ENCODE data around the gene BCKDHA. TPM values are rescaled to one million over a fixed set of nuclear protein-coding genes. Genes with fewer than 3 reads are reported as not detected.

BCKDHA gene
- polyA plus RNA-seq, 1 donor from 2014 or later = 51.9 TPM

- no peaks in the 10 kb centered on the region for H3K36me3 ChIP-seq (ENCODE audit: insufficient read depth, low read length)
Measured at GRCh38 chr19:41411968-41412265, 14.3 kb downstream of the BCKDHA start.

GRCh38 chr19:41412953-41413352 is 15.3 kb downstream of the BCKDHA start:
- H4K20me1 ChIP-seq (ENCODE audit: insufficient read depth) = no peaks in the 10 kb centered on the region
- no peak overlapping the region for H3K4me2 ChIP-seq (ENCODE audit: low read length)
- no peaks in the 10 kb centered on the region for H3K9me3 ChIP-seq (ENCODE audit: low read length)
- no peak overlapping the region for H3K9ac ChIP-seq (ENCODE audit: low read length)
- no peaks in the 10 kb centered on the region for H3K9me2 ChIP-seq (ENCODE audit: insufficient read depth, low read length)
- H3K4me3 ChIP-seq (ENCODE audit: low read length) = no peak overlapping the region
- TF ChIP-seq MXI1 (conservative IDR thresholded peaks at IDR 0.05; ENCODE audit: poor library complexity, severe bottlenecking) (no peak), TAF1 (IDR thresholded peaks at IDR 0.05; ENCODE audit: low read depth) (no peak), POLR2AphosphoS5 (IDR thresholded peaks at IDR 0.05) (no peak)
- H3K79me2 ChIP-seq (replicated peaks; ENCODE audit: insufficient read depth, low read length) = no peaks in the 10 kb centered on the region
- no peak overlapping the region for H3K27ac ChIP-seq (ENCODE audit: low read length)
- no peak overlapping the region for H2AFZ ChIP-seq (ENCODE audit: low read depth, low read length)
- H3K27me3 ChIP-seq (ENCODE audit: insufficient read depth, low read depth, low read length) = no peaks in the 10 kb centered on the region
- H3F3A ChIP-seq (ENCODE audit: insufficient read depth, low read length, poor library complexity, severe bottlenecking) = no peaks in the 10 kb centered on the region
- no peaks in the 10 kb centered on the region for H3K36me3 ChIP-seq (ENCODE audit: insufficient read depth, low read length)

More at GRCh38 chr19:41411968-41412265, 14.3 kb downstream of the BCKDHA start:
- no peak overlapping the region for H3K4me3 ChIP-seq (ENCODE audit: low read length)
- no peaks in the 10 kb centered on the region for H3K9me3 ChIP-seq (ENCODE audit: low read length)
- H4K20me1 ChIP-seq (ENCODE audit: insufficient read depth) = no peaks in the 10 kb centered on the region
- H3K4me2 ChIP-seq (ENCODE audit: low read length) = no peak overlapping the region
- no peaks in the 10 kb centered on the region for H3F3A ChIP-seq (ENCODE audit: insufficient read depth, low read length, poor library complexity, severe bottlenecking)
- no peak for TF ChIP-seq EZH2 (IDR thresholded peaks at IDR 0.05; ENCODE audit: borderline replicate concordance, insufficient read depth, low read length, poor library complexity, severe bottlenecking)
- H2AFZ ChIP-seq (ENCODE audit: low read depth, low read length) = no peak overlapping the region
- no peak overlapping the region for H3K27ac ChIP-seq (ENCODE audit: low read length)
- no peaks in the 10 kb centered on the region for H3K9me2 ChIP-seq (ENCODE audit: insufficient read depth, low read length)
- no peaks in the 10 kb centered on the region for H3K27me3 ChIP-seq (ENCODE audit: insufficient read depth, low read depth, low read length)
- no peaks in the 10 kb centered on the region for H3K79me2 ChIP-seq (replicated peaks; ENCODE audit: insufficient read depth, low read length)
- no peak overlapping the region for H3K9ac ChIP-seq (ENCODE audit: low read length)

- no peaks in the 10 kb centered on the region for H3K36me3 ChIP-seq (ENCODE audit: insufficient read depth, low read length)
- H4K20me1 ChIP-seq (ENCODE audit: insufficient read depth) = no peaks in the 10 kb centered on the region
- H3K9ac ChIP-seq (ENCODE audit: low read length) = no peak overlapping the region
- no peak overlapping the region for H2AFZ ChIP-seq (ENCODE audit: low read depth, low read length)
- H3K9me3 ChIP-seq (ENCODE audit: low read length) = no peaks in the 10 kb centered on the region
- H3K27ac ChIP-seq (ENCODE audit: low read length) = no peak overlapping the region
- no peaks in the 10 kb centered on the region for H3F3A ChIP-seq (ENCODE audit: insufficient read depth, low read length, poor library complexity, severe bottlenecking)
- no peaks in the 10 kb centered on the region for H3K9me2 ChIP-seq (ENCODE audit: insufficient read depth, low read length)
- no peaks in the 10 kb centered on the region for H3K79me2 ChIP-seq (replicated peaks; ENCODE audit: insufficient read depth, low read length)
- no peak overlapping the region for H3K4me2 ChIP-seq (ENCODE audit: low read length)
- H3K27me3 ChIP-seq (ENCODE audit: insufficient read depth, low read depth, low read length) = no peaks in the 10 kb centered on the region
- TF ChIP-seq EZH2 (IDR thresholded peaks at IDR 0.05; ENCODE audit: borderline replicate concordance, insufficient read depth, low read length, poor library complexity, severe bottlenecking) (no peak), EP300 (conservative IDR thresholded peaks at IDR 0.05; ENCODE audit: poor library complexity, severe bottlenecking) (no peak), MXI1 (conservative IDR thresholded peaks at IDR 0.05; ENCODE audit: poor library complexity, severe bottlenecking) (no peak), REST (IDR thresholded peaks at IDR 0.05; ENCODE audit: borderline replicate concordance) (no peak)
- H3K4me3 ChIP-seq (ENCODE audit: low read length) = no peak overlapping the region
Measured at GRCh38 chr19:41413947-41414346, 16.3 kb downstream of the BCKDHA start.

- Histone ChIP-seq H3K9me3 (ENCODE audit: low read length) (no peaks in the 10 kb centered on the region), H3K79me2 (replicated peaks; ENCODE audit: insufficient read depth, low read length) (no peaks in the 10 kb centered on the region), H3K27me3 (ENCODE audit: insufficient read depth, low read depth, low read length) (no peaks in the 10 kb centered on the region), H3K4me2 (ENCODE audit: low read length) (no peak overlapping the region), H3K4me3 (ENCODE audit: low read length) (no peak overlapping the region), H3F3A (ENCODE audit: insufficient read depth, low read length, poor library complexity, severe bottlenecking) (no peaks in the 10 kb centered on the region), H3K27ac (ENCODE audit: low read length) (no peak overlapping the region), H3K36me3 (ENCODE audit: insufficient read depth, low read length) (no peaks in the 10 kb centered on the region), H3K9me2 (ENCODE audit: insufficient read depth, low read length) (no peaks in the 10 kb centered on the region), H4K20me1 (ENCODE audit: insufficient read depth) (no peaks in the 10 kb centered on the region), H3K9ac (ENCODE audit: low read length) (no peak overlapping the region), H2AFZ (ENCODE audit: low read depth, low read length) (no peak overlapping the region)
- TF ChIP-seq POLR2AphosphoS5 (IDR thresholded peaks at IDR 0.05) = no peak
- no peak for TF ChIP-seq MXI1 (conservative IDR thresholded peaks at IDR 0.05; ENCODE audit: poor library complexity, severe bottlenecking)
- TF ChIP-seq REST (IDR thresholded peaks at IDR 0.05; ENCODE audit: borderline replicate concordance) = no peak
- TF ChIP-seq SMC3 (conservative IDR thresholded peaks at IDR 0.05; ENCODE audit: poor library complexity) = no peak
- no peak for TF ChIP-seq CTCF (IDR thresholded peaks at IDR 0.05; ENCODE audit: poor library complexity, severe bottlenecking)
- no peak for TF ChIP-seq TAF1 (IDR thresholded peaks at IDR 0.05; ENCODE audit: low read depth)
- no peak for TF ChIP-seq EP300 (conservative IDR thresholded peaks at IDR 0.05; ENCODE audit: poor library complexity, severe bottlenecking)
- TF ChIP-seq RAD21 (conservative IDR thresholded peaks at IDR 0.05) = no peak
- TF ChIP-seq EZH2 (IDR thresholded peaks at IDR 0.05; ENCODE audit: borderline replicate concordance, insufficient read depth, low read length, poor library complexity, severe bottlenecking) = no peak
Measured at GRCh38 chr19:41414461-41414860, 16.8 kb downstream of the BCKDHA start.

All from neural cell (in vitro differentiated cells).